Body of pancreas (tissue), 4 donors: ENCODE data around the gene ADGRL2.

Source experiments
- POLR2A ChIP-seq, 3 donors: fragments of 450-650 bp; IDR thresholded peaks; one replicate each; pipeline ENCODE4 v1.6.1; 2016; ENCODE audit warnings: antibody characterized with exemption in 3 of 3, mild to moderate bottlenecking in 2 of 3
- TF ChIP-seq, protein P1 (sequence below), 7 experiments: fragments of 450-650 bp in 4 of 7; fragments of 200-600 bp in 3 of 7; sonication (generic) in 3 of 7; IDR thresholded peaks; one replicate each; pipeline ENCODE4 v1.5.1; 2016 to 2019; ENCODE audit warnings: antibody characterized with exemption in 7 of 7

DNA sequence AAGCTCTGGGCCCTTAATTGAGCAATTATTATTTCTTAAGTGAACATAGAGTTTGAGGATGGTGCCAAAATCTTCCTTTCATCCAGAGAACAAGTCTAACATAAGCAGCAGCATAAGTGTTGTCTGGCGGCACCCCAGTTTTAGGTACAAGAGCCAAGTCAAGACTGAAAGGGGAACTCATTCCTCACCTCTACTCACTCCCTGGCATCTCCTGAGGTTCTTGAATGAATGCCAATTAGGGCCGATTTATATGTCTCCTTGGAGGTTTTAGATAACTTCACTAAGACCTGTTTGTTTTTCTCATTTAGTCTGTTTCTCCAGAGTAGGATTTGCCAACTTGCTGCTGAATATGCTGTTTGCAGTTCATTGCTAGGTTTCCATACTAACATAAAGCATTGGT lies 42.6 kb upstream of the ADGRL2 start:
- TF ChIP-seq, protein P1, sequence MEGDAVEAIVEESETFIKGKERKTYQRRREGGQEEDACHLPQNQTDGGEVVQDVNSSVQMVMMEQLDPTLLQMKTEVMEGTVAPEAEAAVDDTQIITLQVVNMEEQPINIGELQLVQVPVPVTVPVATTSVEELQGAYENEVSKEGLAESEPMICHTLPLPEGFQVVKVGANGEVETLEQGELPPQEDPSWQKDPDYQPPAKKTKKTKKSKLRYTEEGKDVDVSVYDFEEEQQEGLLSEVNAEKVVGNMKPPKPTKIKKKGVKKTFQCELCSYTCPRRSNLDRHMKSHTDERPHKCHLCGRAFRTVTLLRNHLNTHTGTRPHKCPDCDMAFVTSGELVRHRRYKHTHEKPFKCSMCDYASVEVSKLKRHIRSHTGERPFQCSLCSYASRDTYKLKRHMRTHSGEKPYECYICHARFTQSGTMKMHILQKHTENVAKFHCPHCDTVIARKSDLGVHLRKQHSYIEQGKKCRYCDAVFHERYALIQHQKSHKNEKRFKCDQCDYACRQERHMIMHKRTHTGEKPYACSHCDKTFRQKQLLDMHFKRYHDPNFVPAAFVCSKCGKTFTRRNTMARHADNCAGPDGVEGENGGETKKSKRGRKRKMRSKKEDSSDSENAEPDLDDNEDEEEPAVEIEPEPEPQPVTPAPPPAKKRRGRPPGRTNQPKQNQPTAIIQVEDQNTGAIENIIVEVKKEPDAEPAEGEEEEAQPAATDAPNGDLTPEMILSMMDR (IDR thresholded peaks at IDR 0.05): no peak
- TF ChIP-seq POLR2A (IDR thresholded peaks at IDR 0.05): no peak
